ENCODE results near the gene POLR1G. TPM values are rescaled to one million over a fixed set of nuclear protein-coding genes. Genes with fewer than 3 reads are reported as not detected.

The POLR1G gene
- total and polyA plus RNA-seq, 7 donors = 6.0 to 12.5 (median 8.8) TPM

DNA sequence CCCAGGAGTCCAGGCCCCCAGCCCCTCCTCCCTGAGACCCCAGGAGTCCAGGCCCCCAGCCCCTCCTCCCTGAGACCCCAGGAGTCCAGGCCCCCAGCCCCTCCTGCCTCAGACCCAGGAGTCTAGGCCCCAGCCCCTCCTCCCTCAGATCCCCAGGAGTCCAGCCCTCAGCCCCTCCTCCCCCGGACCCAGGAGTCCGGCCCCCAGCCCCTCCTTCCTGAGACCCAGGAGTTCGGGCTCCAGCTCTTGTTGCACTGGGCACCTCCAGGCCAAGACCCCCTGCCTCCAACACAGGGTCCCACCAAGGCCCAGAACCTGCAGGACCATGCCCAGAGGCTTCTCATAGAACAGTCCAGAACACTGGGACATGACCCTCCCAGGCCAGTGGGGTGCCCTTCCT, 13.5 kb downstream of the POLR1G start:
- 38 to 49% (median 48%) methylated on average over 3 of the region's 3 CpGs for WGBS, 3 donors
- H3K27me3 ChIP-seq (ENCODE audit: insufficient read depth in 3 of 3, low read length in 2 of 3) = no peaks in the 10 kb centered on the region
- no peak for TF ChIP-seq CTCF (IDR thresholded peaks at IDR 0.05)
- no peak overlapping the region for H3K4me3 ChIP-seq
- H3K27ac ChIP-seq = no peak overlapping the region
- H3K36me3 ChIP-seq (ENCODE audit: insufficient read depth in 1 of 2, low read depth in 1 of 2) = peaks cover 6 to 59% of the 10 kb centered on the region in 2 donors
- peaks cover 19% of the 10 kb centered on the region for H3K4me1 ChIP-seq
- DNase-seq (no peak), ATAC-seq (no peak)
- intact Hi-C loops (cut with DNase I) = no loop called here
- H3K9me3 ChIP-seq = no peaks in the 10 kb centered on the region

DNA sequence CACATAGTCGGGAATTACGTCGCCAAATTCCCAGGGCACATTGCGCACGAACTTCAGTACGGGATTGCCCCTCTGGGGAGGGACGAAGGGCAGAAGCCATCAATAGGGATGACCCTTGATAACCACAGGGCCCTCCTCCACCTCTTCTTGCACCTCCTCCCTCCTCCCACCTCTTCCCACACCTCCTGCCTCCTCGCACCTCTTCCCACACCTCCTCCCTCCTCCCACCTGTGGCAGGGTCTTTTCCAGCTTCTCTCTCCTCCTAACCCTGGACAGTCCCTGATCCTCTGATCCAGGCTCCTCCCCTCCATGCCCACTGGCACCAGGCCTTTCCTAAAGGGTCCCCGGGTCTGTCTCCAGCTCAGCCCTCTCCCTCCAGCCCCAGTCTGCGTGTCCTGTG, 13.9 kb downstream of the POLR1G start:
- Histone ChIP-seq H3K4me3 (no peak overlapping the region), H3K4me1 (peaks cover 20% of the 10 kb centered on the region), H3K27ac (no peak overlapping the region), H3K36me3 (ENCODE audit: insufficient read depth in 1 of 2, low read depth in 1 of 2) (peaks cover 6 to 56% of the 10 kb centered on the region in 2 donors), H3K9me3 (no peaks in the 10 kb centered on the region), H3K27me3 (ENCODE audit: insufficient read depth in 3 of 3, low read length in 2 of 3) (no peaks in the 10 kb centered on the region)
- DNase-seq (no peak), ATAC-seq (no peak)
- no peak for TF ChIP-seq CTCF (IDR thresholded peaks at IDR 0.05)
- intact Hi-C loops (cut with DNase I) = no loop called here
- 76 to 82% (median 80%) methylated on average over 10 of the region's 10 CpGs for WGBS, 3 donors

GRCh38 chr19:45420871-45421270, 14.4 kb downstream of the POLR1G start:
- 81 to 89% (median 88%) methylated on average over 6 of the region's 6 CpGs for WGBS, 3 donors
- Histone ChIP-seq H3K9me3 (no peaks in the 10 kb centered on the region), H3K4me1 (peaks cover 20% of the 10 kb centered on the region), H3K36me3 (ENCODE audit: insufficient read depth in 1 of 2, low read depth in 1 of 2) (peaks cover 6 to 52% of the 10 kb centered on the region in 2 donors), H3K27ac (no peak overlapping the region), H3K27me3 (ENCODE audit: insufficient read depth in 3 of 3, low read length in 2 of 3) (no peaks in the 10 kb centered on the region), H3K4me3 (no peak overlapping the region)
- DNase-seq (no peak), ATAC-seq (no peak)
- intact Hi-C loops (cut with DNase I) = no loop called here
- TF ChIP-seq CTCF (IDR thresholded peaks at IDR 0.05) = no peak

DNA sequence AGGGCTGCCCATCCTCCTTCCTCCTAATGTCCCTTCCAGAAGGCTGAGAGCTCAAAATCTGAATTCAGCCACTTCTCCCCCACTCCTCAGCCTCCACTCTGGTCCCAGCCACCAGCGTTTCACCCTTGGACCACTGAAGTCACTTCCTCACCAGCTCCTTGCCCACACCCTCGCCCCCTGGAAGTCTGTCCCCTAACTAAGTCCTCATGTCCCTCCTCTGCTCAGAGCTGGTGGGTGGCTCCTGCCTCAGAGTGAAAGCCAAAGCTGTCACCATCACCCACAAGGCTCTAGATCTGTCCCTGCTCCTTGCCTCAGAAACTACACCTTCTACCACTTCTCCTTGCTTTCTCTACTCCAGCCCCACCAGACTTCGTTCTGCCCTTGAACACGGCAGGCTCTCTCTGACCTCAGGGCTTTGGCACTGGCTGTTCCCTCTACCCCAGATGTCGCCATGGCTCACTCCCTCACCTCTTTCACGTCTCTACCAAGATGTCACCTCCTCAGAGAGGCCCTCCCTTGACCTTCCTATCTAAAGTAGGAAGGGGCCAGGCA, 15.6 kb downstream of the POLR1G start:
- H3K4me3 ChIP-seq = no peak overlapping the region
- ATAC-seq (no peak), DNase-seq (no peak)
- peaks cover 20% of the 10 kb centered on the region for H3K4me1 ChIP-seq
- no peaks in the 10 kb centered on the region for H3K9me3 ChIP-seq
- no peaks in the 10 kb centered on the region for H3K27me3 ChIP-seq (ENCODE audit: insufficient read depth in 3 of 3, low read length in 2 of 3)
- 80 to 84% (median 82%) methylated on average over 6 of the region's 6 CpGs for whole genome bisulfite sequencing, 3 donors
- intact Hi-C loops (cut with DNase I) = no loop called here
- peaks cover 5 to 42% of the 10 kb centered on the region in 2 donors for H3K36me3 ChIP-seq (ENCODE audit: insufficient read depth in 1 of 2, low read depth in 1 of 2)
- H3K27ac ChIP-seq = no peak overlapping the region
- TF ChIP-seq CTCF (IDR thresholded peaks at IDR 0.05) = no peak

DNA sequence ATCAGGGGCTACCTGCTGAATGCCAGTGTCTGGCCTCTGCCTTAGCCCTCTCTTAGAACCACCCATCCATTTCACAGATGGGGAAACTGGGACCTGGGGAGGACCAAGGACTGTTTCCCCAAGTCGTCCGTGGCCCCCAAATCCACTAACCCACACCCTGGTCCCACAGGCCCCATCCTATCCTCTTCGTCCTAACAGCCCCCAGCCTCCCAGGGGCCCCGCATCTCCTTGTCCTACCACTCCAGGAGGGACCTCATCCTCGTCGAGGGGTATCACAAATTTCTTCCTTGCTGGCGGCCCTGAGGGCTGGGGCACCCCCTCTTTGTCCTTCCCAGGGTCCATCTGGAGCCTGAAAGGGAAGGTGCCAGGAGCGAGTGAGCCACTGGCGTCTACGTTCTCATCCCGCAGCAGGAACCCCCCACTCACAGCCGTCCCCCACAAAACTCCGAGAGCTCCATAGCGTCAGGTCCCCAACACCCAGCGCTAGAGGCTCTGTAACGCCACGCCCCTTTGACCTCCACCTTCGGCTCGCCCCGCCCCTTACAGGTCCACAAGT, 16.7 kb downstream of the POLR1G start:
- intact Hi-C loops (cut with DNase I) = no loop called here
- no peak for DNase-seq
- Histone ChIP-seq H3K4me3 (peak overlapping the region; percentile 65), H3K9me3 (no peaks in the 10 kb centered on the region), H3K27me3 (ENCODE audit: insufficient read depth in 3 of 3, low read length in 2 of 3) (no peaks in the 10 kb centered on the region), H3K4me1 (peaks cover 20% of the 10 kb centered on the region), H3K27ac (peak overlapping the region; percentile 94), H3K36me3 (ENCODE audit: insufficient read depth in 1 of 2, low read depth in 1 of 2) (peaks cover 0 to 31% of the 10 kb centered on the region in 2 donors)
- no peak for TF ChIP-seq CTCF (IDR thresholded peaks at IDR 0.05)
- no peak for ATAC-seq
- WGBS, 3 donors = 13 to 14% (median 13%) methylated on average over 18 to 20 of the region's 20 CpGs

Data from psoas muscle (tissue), 8 donors.